K562 (cell line): Measurements from ENCODE around the gene HDAC10. TPM values are rescaled to one million over a fixed set of nuclear protein-coding genes. Genes with fewer than 3 reads are reported as not detected.

ENCODE experiments used
- CBFB ChIP-seq: sonication (generic); formaldehyde crosslinking; IDR thresholded peaks from 2 replicates; pipeline ENCODE4 v1.4.0; 2020; ENCODE audit warnings: mild to moderate bottlenecking, missing genetic modification reagents
- POU5F1 ChIP-seq: fragments of 150-350 bp; IDR thresholded peaks from 2 replicates; pipeline ENCODE4 v1.6.1; 2014; ENCODE audit warnings: borderline replicate concordance, low read length, low read depth, mild to moderate bottlenecking; ENCODE audit not compliant: partially characterized antibody
- ZNF76 ChIP-seq: fragments of 250-450 bp; sonication (Bioruptor Pico); IDR thresholded peaks from 2 replicates; pipeline ENCODE4 v1.4.0; 2020; ENCODE audit warnings: mild to moderate bottlenecking, moderate library complexity, borderline replicate concordance
- polyA plus RNA-seq, 8 experiments: library from polyadenylated mRNA; depleted of rRNA in 4 of 8; stranded (reverse) in 5 of 8; unstranded in 3 of 8; fragments of >200 nt; fragmentation: Nextera tagmentation in 2 of 8; fragmentation: Illumina TruSeq in 1 of 8; extraction: Ambion mirVana in 2 of 8; extraction: Trizol in 1 of 8; gene quantifications; 2 replicates each; pipeline versions ENCODE4 v1.2.1 to v1.2.3, GENCODE V29; 2011 to 2014; ENCODE audit warnings: inconsistent platforms in 1 of 8, missing spikeins in 1 of 8
- total RNA-seq, 7 experiments: library from RNA; depleted of rRNA in 6 of 7; stranded (reverse); fragments of >200 nt in 6 of 7; fragmentation: Illumina TruSeq in 2 of 7; extraction: Trizol in 2 of 7; gene quantifications; 2 replicates each; pipeline versions ENCODE4 v1.2.1 to v1.2.3, GENCODE V29; 2011 to 2021; ENCODE audit warnings: low replicate concordance in 1 of 7
- TF ChIP-seq, protein P1 (sequence below): fragments of 250-450 bp; sonication (Bioruptor Pico); IDR thresholded peaks from 2 replicates; pipeline ENCODE4 v1.4.0; 2020; ENCODE audit warnings: mild to moderate bottlenecking, moderate library complexity, borderline replicate concordance

HDAC10 gene
- total and polyA plus RNA-seq, 9 of the 15 experiments (the other 6 are each of a cell fraction or from before 2014, with no cell fraction given) = 0.10 to 44.2 (median 6.5) TPM

DNA sequence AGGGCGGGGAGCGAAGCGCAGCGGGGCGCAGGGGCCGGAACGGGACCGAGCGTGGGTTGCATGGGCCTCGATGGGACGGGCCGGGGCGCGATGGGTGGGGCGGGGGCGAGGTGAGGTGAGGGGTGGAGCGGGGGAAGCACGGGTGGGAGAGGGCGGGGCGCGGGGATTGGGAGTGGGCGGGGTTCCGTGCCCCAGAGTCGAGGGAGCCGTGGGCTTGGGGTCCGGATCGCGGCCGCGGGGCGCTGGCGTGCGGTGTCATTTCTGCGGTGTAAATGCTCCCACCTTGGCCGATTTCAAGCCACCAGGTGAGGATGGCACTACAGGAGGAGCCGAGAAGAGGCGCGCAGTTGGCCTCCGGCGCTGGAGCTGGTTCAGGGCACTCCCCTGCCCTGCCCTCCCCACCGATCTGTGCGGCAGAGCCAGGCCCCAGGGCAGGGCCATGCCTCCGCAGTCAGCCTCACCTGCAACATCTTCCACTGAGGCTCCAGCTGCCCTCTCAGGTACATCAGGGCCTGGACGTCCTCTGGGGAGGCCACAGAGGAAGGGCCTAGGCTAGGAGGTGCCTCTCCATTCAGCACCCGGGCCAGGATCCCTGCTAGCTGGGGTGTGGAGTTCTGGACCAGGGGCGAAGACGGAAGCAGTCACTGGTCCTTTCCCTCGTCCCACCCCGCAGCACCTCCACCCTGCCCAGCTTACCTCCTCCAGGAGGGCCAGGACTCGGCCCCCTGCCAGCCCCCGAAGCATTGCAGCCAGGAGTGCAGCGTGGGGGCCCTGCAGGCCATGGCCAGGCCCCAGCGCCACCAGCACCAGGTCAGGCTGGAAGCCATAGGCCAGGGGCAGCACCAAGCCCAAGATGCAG lies 5.6 kb downstream of the HDAC10 start (continued):
- TF ChIP-seq, protein P1, sequence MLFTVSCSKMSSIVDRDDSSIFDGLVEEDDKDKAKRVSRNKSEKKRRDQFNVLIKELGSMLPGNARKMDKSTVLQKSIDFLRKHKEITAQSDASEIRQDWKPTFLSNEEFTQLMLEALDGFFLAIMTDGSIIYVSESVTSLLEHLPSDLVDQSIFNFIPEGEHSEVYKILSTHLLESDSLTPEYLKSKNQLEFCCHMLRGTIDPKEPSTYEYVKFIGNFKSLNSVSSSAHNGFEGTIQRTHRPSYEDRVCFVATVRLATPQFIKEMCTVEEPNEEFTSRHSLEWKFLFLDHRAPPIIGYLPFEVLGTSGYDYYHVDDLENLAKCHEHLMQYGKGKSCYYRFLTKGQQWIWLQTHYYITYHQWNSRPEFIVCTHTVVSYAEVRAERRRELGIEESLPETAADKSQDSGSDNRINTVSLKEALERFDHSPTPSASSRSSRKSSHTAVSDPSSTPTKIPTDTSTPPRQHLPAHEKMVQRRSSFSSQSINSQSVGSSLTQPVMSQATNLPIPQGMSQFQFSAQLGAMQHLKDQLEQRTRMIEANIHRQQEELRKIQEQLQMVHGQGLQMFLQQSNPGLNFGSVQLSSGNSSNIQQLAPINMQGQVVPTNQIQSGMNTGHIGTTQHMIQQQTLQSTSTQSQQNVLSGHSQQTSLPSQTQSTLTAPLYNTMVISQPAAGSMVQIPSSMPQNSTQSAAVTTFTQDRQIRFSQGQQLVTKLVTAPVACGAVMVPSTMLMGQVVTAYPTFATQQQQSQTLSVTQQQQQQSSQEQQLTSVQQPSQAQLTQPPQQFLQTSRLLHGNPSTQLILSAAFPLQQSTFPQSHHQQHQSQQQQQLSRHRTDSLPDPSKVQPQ (CRISPR knock-in tag) = no peak
- TF ChIP-seq ZNF76 (CRISPR knock-in tag) (no peak), POU5F1 (no peak), CBFB (CRISPR knock-in tag) (0 out of 2 replicates have a peak, but pooled peaks have one; percentile 38)
- TF ChIP-seq, all 486 proteins: peak for 11
